Measurements from ENCODE around the gene TRIM74.
"Not testable (repeated sequence)": the region's sequence is repeated elsewhere in the genome, so short reads cannot be mapped to it uniquely, and the experiment has no call there.

Gene TRIM74

DNA sequence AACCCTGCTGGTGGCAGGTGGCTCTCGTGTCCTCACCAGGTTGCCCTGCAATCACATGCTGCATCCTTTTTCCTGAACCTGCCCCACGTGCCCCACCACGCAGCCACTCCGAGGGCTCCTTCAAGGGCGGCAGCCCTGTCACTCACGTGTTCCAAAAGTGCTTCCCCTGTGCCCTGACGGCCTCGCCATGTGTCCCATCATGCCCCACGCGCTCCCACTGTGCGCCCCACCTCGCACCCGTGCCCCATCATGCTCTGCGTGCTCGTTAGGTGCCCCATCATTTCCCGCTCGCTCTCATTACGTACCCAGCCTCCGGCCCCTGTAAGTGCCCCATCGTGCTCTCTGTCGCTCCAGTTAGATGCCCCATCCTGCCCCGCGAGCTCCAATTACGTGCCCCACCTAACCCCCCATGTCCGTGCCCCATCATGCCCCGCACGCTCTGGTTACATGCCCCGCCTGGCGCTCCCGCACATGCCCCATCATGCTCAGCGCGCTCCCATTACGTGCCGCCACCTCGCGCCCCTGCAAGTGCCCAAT, at the start of gene TRIM74:
Gene TRIM74, minus strand, starts transcription at position 487 of the 537 bp plus-strand sequence. CDS start 3,309 bp downstream, outside the sequence.
- H3K36me3 ChIP-seq (ENCODE audit: insufficient read depth); H3K4me1 ChIP-seq (ENCODE audit: low read depth, poor library complexity, severe bottlenecking); H3K4me2 ChIP-seq; H3K27ac ChIP-seq; H3K27me3 ChIP-seq (ENCODE audit: insufficient read depth, low read depth); H3K79me2 ChIP-seq (ENCODE audit: insufficient read depth, low read depth); H4K20me1 ChIP-seq (ENCODE audit: insufficient read depth); H3K9ac ChIP-seq; H2AFZ ChIP-seq (ENCODE audit: low read depth); H3K4me3 ChIP-seq (IDR thresholded peaks at IDR 0.05; ENCODE audit: insufficient read depth, low read depth, low read length): not testable (repeated sequence)

DNA sequence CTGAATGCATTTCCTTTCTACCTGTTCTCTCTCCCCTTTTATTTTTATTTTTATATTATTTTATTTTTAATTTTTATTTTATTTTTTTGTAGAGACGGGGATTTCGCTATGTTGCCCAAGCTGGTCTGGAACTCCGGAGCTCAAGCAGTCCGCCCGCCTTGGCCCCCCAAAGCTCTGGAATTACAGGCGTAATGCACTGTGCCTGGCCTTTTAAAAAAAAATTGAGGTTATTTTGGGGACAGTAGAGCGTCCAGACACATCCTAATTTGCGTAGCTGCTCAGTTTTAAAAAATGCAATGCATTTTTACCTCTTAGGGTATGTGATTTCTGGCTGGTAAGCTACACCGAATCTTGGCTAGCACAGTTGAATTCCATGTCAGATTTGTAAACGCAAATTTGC, 37.2 kb upstream of the TRIM74 start:
- H3K9ac ChIP-seq: not testable (repeated sequence)
- H3K4me2 ChIP-seq: peak overlapping the region; percentile 85; the same call in 1 of the 2 replicates
- peak overlapping the region; percentile 51; the same call in 1 of the 2 replicates for H3K27ac ChIP-seq

DNA sequence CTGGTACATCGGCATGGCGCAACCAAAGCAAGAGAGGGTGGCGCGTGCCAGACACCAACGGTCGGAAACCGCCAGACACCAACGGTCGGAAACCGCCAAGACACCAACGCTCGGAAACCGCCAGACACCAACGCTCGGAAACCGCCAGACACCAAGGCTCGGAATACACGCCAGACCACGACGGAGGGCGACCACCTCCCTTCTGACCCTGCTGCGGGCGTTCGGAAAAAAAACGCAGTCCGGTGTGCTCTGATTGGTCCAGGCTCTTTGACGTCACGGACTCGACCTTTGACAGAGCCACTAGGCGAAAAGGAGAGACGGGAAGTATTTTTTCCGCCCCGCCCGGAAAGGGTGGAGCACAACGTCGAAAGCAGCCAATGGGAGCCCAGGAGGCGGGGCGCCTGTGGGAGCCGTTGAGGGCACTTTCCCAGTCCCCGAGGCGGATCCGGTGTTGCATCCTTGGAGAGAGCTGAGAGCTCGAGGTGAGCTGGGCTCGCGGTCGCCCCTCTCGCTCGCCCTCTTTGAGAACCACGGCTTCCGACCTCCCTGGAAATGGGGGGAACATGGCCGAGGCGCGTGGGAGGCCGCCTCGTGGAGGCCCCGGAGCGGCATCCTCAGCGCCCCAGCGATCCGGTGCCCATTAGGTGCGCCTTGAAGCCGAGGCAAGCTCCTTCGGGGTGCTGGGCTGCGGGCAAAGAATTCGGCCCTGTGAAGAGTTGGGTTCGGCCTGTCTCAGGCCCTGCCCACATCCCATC, 36.6 kb upstream of the TRIM74 start:
- peak overlapping the region; percentile 83 for H3K27ac ChIP-seq
- H3K4me2 ChIP-seq; H4K20me1 ChIP-seq (ENCODE audit: insufficient read depth); H3K4me3 ChIP-seq (IDR thresholded peaks at IDR 0.05; ENCODE audit: insufficient read depth, low read depth, low read length); H3K27me3 ChIP-seq (ENCODE audit: insufficient read depth, low read depth); H3K79me2 ChIP-seq (ENCODE audit: insufficient read depth, low read depth); H3K36me3 ChIP-seq (ENCODE audit: insufficient read depth): not testable (repeated sequence)
- peaks cover 15% of the 10 kb centered on the region for H3K4me1 ChIP-seq (ENCODE audit: low read depth, poor library complexity, severe bottlenecking)
- H2AFZ ChIP-seq (ENCODE audit: low read depth): peak overlapping the region; percentile 64; the same call in 1 of the 2 replicates
- H3K9ac ChIP-seq: peak overlapping the region; percentile 84

More for the DNA sequence above, 37.2 kb upstream of the TRIM74 start:
- H3K27me3 ChIP-seq (ENCODE audit: insufficient read depth, low read depth); H3K79me2 ChIP-seq (ENCODE audit: insufficient read depth, low read depth); H4K20me1 ChIP-seq (ENCODE audit: insufficient read depth); H3K36me3 ChIP-seq (ENCODE audit: insufficient read depth); H2AFZ ChIP-seq (ENCODE audit: low read depth); H3K4me3 ChIP-seq (IDR thresholded peaks at IDR 0.05; ENCODE audit: insufficient read depth, low read depth, low read length): not testable (repeated sequence)
- peaks cover 15% of the 10 kb centered on the region for H3K4me1 ChIP-seq (ENCODE audit: low read depth, poor library complexity, severe bottlenecking)

DNA sequence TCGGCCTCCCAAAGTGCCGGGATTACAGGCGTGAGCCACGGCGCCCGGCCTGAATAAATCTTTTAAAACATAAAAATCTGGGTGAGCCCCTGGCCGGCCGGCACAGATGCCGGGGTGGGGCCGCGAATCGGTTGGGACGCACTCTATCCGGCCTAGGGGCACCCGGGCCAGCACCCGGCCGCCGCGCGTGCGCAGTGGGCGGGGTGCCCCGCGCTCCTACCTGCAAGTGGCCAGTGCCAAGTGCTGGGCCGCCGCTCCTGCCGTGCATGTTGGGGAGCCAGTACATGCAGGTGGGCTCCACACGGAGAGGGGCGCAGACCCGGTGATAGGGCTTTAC, 36.1 kb upstream of the TRIM74 start:
- not testable (repeated sequence) for H3K79me2 ChIP-seq (ENCODE audit: insufficient read depth, low read depth); H3K4me3 ChIP-seq (IDR thresholded peaks at IDR 0.05; ENCODE audit: insufficient read depth, low read depth, low read length); H3K36me3 ChIP-seq (ENCODE audit: insufficient read depth); H4K20me1 ChIP-seq (ENCODE audit: insufficient read depth); H2AFZ ChIP-seq (ENCODE audit: low read depth); H3K4me2 ChIP-seq; H3K27me3 ChIP-seq (ENCODE audit: insufficient read depth, low read depth)
- peak overlapping the region; percentile 84 for H3K9ac ChIP-seq
- peaks cover 15% of the 10 kb centered on the region for H3K4me1 ChIP-seq (ENCODE audit: low read depth, poor library complexity, severe bottlenecking)
- peak overlapping the region; percentile 83 for H3K27ac ChIP-seq

DNA sequence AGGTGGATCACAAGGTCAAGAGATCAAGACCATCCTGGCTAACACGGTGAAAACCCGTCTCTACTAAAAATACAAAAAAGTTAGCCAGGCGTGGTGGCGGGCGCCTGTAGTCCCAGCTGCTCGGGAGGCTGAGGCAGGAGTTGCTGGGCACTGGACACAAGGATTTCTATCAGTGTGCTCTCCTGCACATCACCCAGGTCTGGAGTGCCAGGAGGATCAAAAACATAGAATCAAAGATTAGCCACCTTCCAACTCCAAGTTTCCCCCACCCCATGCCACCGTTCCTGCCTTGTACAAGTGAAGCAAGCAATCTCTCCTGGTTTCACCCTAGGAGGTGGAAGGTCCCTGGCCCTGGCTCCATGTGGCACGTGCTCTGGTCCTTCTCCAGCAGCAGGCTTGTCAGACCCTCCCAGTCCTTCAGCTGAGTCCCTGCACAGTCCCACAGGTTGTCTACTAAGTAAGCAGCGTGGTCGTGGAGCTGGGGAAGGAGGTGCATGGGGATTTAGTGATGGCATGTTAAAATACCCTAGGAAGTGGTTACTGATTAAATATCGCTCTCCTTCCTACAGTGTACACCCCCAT, 28.7 kb upstream of the TRIM74 start:
- H3K27ac ChIP-seq; H3K9ac ChIP-seq; H3K4me1 ChIP-seq (ENCODE audit: low read depth, poor library complexity, severe bottlenecking); H3K4me3 ChIP-seq (IDR thresholded peaks at IDR 0.05; ENCODE audit: insufficient read depth, low read depth, low read length); H3K79me2 ChIP-seq (ENCODE audit: insufficient read depth, low read depth); H4K20me1 ChIP-seq (ENCODE audit: insufficient read depth); H3K27me3 ChIP-seq (ENCODE audit: insufficient read depth, low read depth); H2AFZ ChIP-seq (ENCODE audit: low read depth); H3K36me3 ChIP-seq (ENCODE audit: insufficient read depth); H3K4me2 ChIP-seq: not testable (repeated sequence)

DNA sequence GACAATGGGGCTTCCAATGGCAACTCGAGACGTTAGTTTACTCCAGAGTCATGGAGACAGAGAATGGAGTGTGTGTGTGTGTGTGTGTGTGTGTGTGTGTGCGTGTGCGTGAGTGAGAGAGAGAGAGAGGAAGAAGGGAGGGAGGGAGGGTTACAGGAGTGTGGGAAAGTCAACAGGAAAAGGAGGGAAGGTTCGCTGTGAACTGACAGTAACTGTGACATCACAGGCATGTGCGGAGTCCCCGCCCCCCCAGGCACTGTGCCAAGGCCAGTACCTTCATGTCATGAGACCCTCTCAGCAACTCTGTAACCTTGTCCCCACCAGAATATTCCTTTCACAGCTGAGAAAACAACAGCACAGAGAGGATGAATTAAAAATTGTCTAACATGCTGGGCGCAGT, 28.2 kb upstream of the TRIM74 start:
- not testable (repeated sequence) for H3K27ac ChIP-seq; H4K20me1 ChIP-seq (ENCODE audit: insufficient read depth); H3K4me1 ChIP-seq (ENCODE audit: low read depth, poor library complexity, severe bottlenecking); H3K36me3 ChIP-seq (ENCODE audit: insufficient read depth); H3K4me3 ChIP-seq (IDR thresholded peaks at IDR 0.05; ENCODE audit: insufficient read depth, low read depth, low read length); H2AFZ ChIP-seq (ENCODE audit: low read depth); H3K4me2 ChIP-seq; H3K79me2 ChIP-seq (ENCODE audit: insufficient read depth, low read depth); H3K9ac ChIP-seq; H3K27me3 ChIP-seq (ENCODE audit: insufficient read depth, low read depth)

DNA sequence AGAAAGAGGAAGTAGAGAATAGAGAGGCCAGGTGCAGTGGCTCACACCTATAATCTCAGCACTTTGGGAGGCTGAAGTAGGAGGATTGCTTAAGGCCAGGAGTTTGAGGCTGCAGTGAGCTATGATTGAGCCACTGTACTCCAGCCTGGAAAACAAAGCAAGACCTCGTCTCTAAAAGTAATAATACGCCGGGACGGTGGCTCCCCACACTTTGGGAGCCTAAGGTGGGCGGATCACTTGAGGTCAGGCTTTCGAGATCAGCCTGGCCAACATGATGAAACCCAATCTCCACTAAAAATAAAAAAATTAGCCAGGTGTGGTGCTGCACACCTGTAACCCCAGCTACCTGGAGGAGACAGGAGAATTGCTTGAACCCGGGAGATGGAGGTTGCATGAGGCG, 26.2 kb upstream of the TRIM74 start:
- not testable (repeated sequence) for H3K36me3 ChIP-seq (ENCODE audit: insufficient read depth); H3K4me1 ChIP-seq (ENCODE audit: low read depth, poor library complexity, severe bottlenecking); H3K27ac ChIP-seq; H3K4me2 ChIP-seq; H3K4me3 ChIP-seq (IDR thresholded peaks at IDR 0.05; ENCODE audit: insufficient read depth, low read depth, low read length); H2AFZ ChIP-seq (ENCODE audit: low read depth); H4K20me1 ChIP-seq (ENCODE audit: insufficient read depth); H3K9ac ChIP-seq; H3K79me2 ChIP-seq (ENCODE audit: insufficient read depth, low read depth); H3K27me3 ChIP-seq (ENCODE audit: insufficient read depth, low read depth)

DNA sequence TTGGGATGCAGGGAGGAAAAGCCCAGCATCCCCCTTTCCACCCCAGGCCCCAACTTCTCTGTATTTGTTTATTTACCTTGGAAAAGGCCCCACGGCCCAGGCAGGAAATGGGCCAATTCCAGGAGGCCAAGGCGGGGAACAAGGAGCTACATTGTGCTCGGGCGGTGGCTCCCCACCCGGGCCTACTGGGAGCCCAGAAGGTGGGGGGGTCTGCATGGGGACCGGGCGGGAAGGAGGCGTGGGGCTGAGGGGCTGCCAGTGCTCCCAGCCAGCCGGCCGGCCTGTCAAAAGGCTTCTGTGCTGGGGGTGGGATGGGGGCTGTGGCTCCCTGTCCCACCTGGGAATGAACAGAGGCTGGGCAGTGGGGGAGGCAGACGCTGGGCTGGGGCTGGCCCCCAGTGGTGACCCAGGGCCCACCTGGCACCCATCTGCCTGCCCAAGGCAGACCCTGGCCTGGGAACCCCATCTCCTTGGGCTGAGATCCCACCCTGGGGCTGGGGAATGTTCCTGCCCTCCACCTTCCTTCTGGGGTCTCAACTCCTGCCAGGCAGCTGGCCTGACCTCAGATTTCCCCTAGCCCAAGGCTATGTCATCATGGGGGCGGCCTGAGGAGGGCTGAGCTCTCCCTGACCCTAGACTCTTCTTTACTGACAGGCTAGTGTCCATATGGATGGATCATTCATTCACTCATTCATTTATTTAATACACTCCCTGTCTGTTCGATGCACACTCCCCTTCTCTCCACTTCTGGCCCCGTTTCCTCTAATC, 21.1 kb upstream of the TRIM74 start:
- not testable (repeated sequence) for H3K4me1 ChIP-seq (ENCODE audit: low read depth, poor library complexity, severe bottlenecking); H4K20me1 ChIP-seq (ENCODE audit: insufficient read depth); H3K9ac ChIP-seq; H3K4me3 ChIP-seq (IDR thresholded peaks at IDR 0.05; ENCODE audit: insufficient read depth, low read depth, low read length); H3K27ac ChIP-seq; H3K36me3 ChIP-seq (ENCODE audit: insufficient read depth); H3K4me2 ChIP-seq; H3K27me3 ChIP-seq (ENCODE audit: insufficient read depth, low read depth); H3K79me2 ChIP-seq (ENCODE audit: insufficient read depth, low read depth); H2AFZ ChIP-seq (ENCODE audit: low read depth)

DNA sequence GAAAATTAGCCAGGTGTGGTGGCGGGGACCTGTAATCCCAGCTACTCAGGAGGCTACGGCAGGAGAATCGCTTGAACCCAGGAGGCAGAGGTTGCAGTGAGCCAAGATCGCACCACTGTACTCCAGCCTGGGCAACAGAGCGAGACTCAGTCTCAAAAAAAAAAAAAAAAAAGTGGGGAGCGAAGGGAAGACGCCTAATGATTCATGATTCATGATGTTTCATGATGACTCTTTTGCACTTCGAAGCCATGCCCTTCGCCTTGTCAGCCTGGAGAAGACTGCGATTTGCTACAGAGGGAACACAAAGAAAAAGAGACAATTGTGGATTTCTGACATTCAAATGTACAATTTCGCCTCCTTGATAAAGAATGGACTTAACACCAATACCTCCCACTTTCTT, 12.8 kb upstream of the TRIM74 start:
- H3K9ac ChIP-seq; H3K27me3 ChIP-seq (ENCODE audit: insufficient read depth, low read depth); H4K20me1 ChIP-seq (ENCODE audit: insufficient read depth); H3K4me3 ChIP-seq (IDR thresholded peaks at IDR 0.05; ENCODE audit: insufficient read depth, low read depth, low read length); H3K79me2 ChIP-seq (ENCODE audit: insufficient read depth, low read depth); H2AFZ ChIP-seq (ENCODE audit: low read depth); H3K27ac ChIP-seq; H3K36me3 ChIP-seq (ENCODE audit: insufficient read depth); H3K4me2 ChIP-seq; H3K4me1 ChIP-seq (ENCODE audit: low read depth, poor library complexity, severe bottlenecking): not testable (repeated sequence)

DNA sequence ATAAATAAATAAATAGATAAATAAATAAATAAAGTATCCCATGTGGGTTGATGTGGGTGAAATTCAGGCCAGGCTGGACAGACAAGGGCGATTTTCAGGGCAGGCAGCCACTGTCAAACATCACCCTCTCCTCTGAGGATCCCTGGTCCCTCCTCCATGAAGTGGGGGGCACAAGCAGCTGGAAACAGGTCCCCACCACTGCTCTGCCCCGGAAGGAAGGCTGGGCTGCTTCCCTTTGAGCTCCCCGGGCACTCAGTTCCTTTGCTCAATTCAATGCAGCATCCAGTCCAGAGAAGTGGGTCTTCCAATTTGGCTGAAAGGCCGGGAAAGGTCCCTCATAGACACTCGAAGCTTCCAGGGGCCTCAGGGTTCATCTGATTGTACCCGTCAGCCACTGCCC, 11.1 kb upstream of the TRIM74 start:
- not testable (repeated sequence) for H3K27ac ChIP-seq; H3K27me3 ChIP-seq (ENCODE audit: insufficient read depth, low read depth); H3K4me2 ChIP-seq; H2AFZ ChIP-seq (ENCODE audit: low read depth); H4K20me1 ChIP-seq (ENCODE audit: insufficient read depth); H3K36me3 ChIP-seq (ENCODE audit: insufficient read depth); H3K79me2 ChIP-seq (ENCODE audit: insufficient read depth, low read depth); H3K9ac ChIP-seq; H3K4me3 ChIP-seq (IDR thresholded peaks at IDR 0.05; ENCODE audit: insufficient read depth, low read depth, low read length); H3K4me1 ChIP-seq (ENCODE audit: low read depth, poor library complexity, severe bottlenecking)

Measured in KMS-11 (cell line).